Fibroblast of lung (primary cell): ENCODE measurements around the gene SLC4A2. TPM values are rescaled to one million over a fixed set of nuclear protein-coding genes. Genes with fewer than 3 reads are reported as not detected.

Experiments
- DNase-seq, 2 donors: peaks; one replicate each; pipeline versions ENCODE4 v3.0.0 to v3.0.0-alpha.2; 2010; ENCODE audit warnings: low read depth in 2 of 2
- H2AFZ ChIP-seq: 2 replicates; pipeline ENCODE4 v1.5.1; 2012; ENCODE audit warnings: low read length, control low read depth, inconsistent platforms
- H3K27ac ChIP-seq: 2 replicates; pipeline ENCODE4 v1.5.1; 2011; ENCODE audit warnings: low read length, control low read depth; ENCODE audit not compliant: insufficient read depth
- H3K27me3 ChIP-seq: 2 replicates; pipeline ENCODE4 v1.5.1; 2011; ENCODE audit warnings: mild to moderate bottlenecking, low read length; ENCODE audit not compliant: control insufficient read depth, insufficient read depth
- H3K36me3 ChIP-seq: 2 replicates; pipeline ENCODE4 v1.5.1; 2011; ENCODE audit warnings: low read length; ENCODE audit not compliant: control insufficient read depth, insufficient read depth
- H3K4me1 ChIP-seq: 2 replicates; pipeline ENCODE4 v1.5.1; 2011; ENCODE audit warnings: low read length; ENCODE audit not compliant: control insufficient read depth, insufficient read depth; ENCODE audit errors: extremely low read depth
- H3K4me2 ChIP-seq: 2 replicates; pipeline ENCODE4 v1.5.1; 2011; ENCODE audit warnings: low read length, control low read depth; ENCODE audit not compliant: insufficient read depth; ENCODE audit errors: extremely low read depth
- H3K4me3 ChIP-seq, 4 experiments: fragments of 200-600 bp in 1 of 4; sonication (generic) in 1 of 4; replicated peaks in 1 of 4; 2 replicates each; pipeline ENCODE4 v1.5.1; 2011 to 2016; ENCODE audit warnings: low read length in 4 of 4, low read depth in 3 of 4, mild to moderate bottlenecking in 3 of 4, control low read depth in 2 of 4, inconsistent platforms in 1 of 4, mixed read lengths in 1 of 4; ENCODE audit not compliant: insufficient read depth in 1 of 4; ENCODE audit errors: control extremely low read depth in 1 of 4
- H3K79me2 ChIP-seq: 2 replicates; pipeline ENCODE4 v1.5.1; 2012; ENCODE audit warnings: mild to moderate bottlenecking, low read length, inconsistent platforms; ENCODE audit not compliant: control insufficient read depth, insufficient read depth
- H3K9ac ChIP-seq: 2 replicates; pipeline ENCODE4 v1.5.1; 2011; ENCODE audit warnings: mild to moderate bottlenecking, low read length, control low read depth; ENCODE audit not compliant: insufficient read depth
- H3K9me3 ChIP-seq: 2 replicates; pipeline ENCODE4 v1.5.1; 2012; ENCODE audit warnings: low read depth, low read length; ENCODE audit not compliant: control insufficient read depth, insufficient read depth
- H4K20me1 ChIP-seq: 2 replicates; pipeline ENCODE4 v1.5.1; 2011; ENCODE audit warnings: low read length; ENCODE audit not compliant: control insufficient read depth, insufficient read depth; ENCODE audit errors: extremely low read depth
- EZH2 ChIP-seq: IDR thresholded peaks from 2 replicates; pipeline ENCODE4 v1.5.1; 2012; ENCODE audit warnings: low read length, control low read depth, mild to moderate bottlenecking; ENCODE audit errors: missing control alignments
- polyA plus RNA-seq, 2 donors: library from polyadenylated mRNA; depleted of rRNA in 1 of 2; stranded (reverse) in 1 of 2; unstranded in 1 of 2; fragments of >200 nt; gene quantifications; 2 replicates each; pipeline ENCODE4 v1.2.1, GENCODE V29; 2011 to 2012; ENCODE audit warnings: missing spikeins in 1 of 2
- total RNA-seq: library from RNA; depleted of rRNA; stranded (reverse); fragments of >200 nt; gene quantifications from 2 replicates; pipeline ENCODE4 v1.2.1, GENCODE V29; 2014
- TF ChIP-seq, protein P1 (sequence below), 2 donors: IDR thresholded peaks in 1 of 2; conservative IDR thresholded peaks in 1 of 2; 1 replicate in 1 of 2; 2 replicates in 1 of 2; pipeline ENCODE4 v1.5.1; 2011 to 2012; ENCODE audit warnings: low read length in 2 of 2, control low read depth in 1 of 2, inconsistent platforms in 1 of 2, low read depth in 1 of 2, mild to moderate bottlenecking in 1 of 2

SLC4A2 gene
- total and polyA plus RNA-seq, 2 donors (not counting 1 experiment from before 2014, with no cell fraction given): 30.5 to 61.8 TPM

- Histone ChIP-seq H3K79me2 (no peaks in the 10 kb centered on the region), H3K27ac (no peak overlapping the region), H3K9ac (no peak overlapping the region), H3K4me1 (peaks cover 5% of the 10 kb centered on the region), H3K4me2 (no peak overlapping the region), H3K36me3 (peaks cover 30% of the 10 kb centered on the region), H2AFZ (no peak overlapping the region), H3K27me3 (no peaks in the 10 kb centered on the region), H3K4me3 (no peak overlapping the region), H4K20me1 (no peaks in the 10 kb centered on the region), H3K9me3 (no peaks in the 10 kb centered on the region)
- no peak for TF ChIP-seq EZH2
- TF ChIP-seq, protein P1, sequence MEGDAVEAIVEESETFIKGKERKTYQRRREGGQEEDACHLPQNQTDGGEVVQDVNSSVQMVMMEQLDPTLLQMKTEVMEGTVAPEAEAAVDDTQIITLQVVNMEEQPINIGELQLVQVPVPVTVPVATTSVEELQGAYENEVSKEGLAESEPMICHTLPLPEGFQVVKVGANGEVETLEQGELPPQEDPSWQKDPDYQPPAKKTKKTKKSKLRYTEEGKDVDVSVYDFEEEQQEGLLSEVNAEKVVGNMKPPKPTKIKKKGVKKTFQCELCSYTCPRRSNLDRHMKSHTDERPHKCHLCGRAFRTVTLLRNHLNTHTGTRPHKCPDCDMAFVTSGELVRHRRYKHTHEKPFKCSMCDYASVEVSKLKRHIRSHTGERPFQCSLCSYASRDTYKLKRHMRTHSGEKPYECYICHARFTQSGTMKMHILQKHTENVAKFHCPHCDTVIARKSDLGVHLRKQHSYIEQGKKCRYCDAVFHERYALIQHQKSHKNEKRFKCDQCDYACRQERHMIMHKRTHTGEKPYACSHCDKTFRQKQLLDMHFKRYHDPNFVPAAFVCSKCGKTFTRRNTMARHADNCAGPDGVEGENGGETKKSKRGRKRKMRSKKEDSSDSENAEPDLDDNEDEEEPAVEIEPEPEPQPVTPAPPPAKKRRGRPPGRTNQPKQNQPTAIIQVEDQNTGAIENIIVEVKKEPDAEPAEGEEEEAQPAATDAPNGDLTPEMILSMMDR (conservative IDR thresholded peaks at IDR 0.05 in 1 of 2, IDR thresholded peaks at IDR 0.05 in 1 of 2; ENCODE audit: low read depth in 1 of 2, low read length in 2 of 2): no peak
- no peak for DNase-seq
Observed at GRCh38 chr7:151123158-151123821, 63.9 kb downstream of the SLC4A2 start.

DNA sequence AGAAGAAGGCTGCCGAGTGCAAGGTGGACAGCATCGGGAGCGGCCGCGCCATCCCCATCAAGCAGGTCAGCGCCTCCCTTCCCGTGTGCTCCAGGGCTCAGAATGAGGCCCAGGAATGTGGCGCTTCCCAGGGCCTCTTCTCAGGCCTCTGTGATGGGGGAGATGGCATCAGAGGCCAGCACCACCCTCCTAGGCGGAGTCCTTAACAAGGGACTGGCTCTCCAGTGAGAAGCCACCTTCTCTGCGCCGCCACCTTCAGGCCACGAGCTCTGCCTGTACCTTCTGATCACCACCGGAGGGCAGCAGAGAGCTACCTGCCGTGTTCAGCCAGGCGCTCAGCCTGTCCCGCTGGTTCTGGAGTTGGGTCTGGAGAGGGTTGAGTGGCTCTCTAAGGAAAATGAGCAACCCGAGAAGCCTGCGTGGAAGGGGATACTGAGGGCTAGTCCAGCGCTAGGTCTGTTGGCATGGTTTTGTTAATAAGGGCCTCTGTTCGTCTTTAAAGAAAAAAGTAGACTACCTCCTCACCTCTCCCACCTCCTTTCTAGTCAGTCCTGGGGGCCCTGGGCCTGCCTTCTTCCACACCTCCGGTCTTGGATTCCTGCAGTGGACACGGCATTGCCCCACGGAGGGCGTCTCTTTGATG is 64.6 kb downstream of the SLC4A2 start:
- no peak overlapping the region for H3K4me3 ChIP-seq
- no peaks in the 10 kb centered on the region for H3K79me2 ChIP-seq
- H3K9ac ChIP-seq: no peak overlapping the region
- DNase-seq: peak; percentile 64 to 79
- no peaks in the 10 kb centered on the region for H4K20me1 ChIP-seq
- H3K9me3 ChIP-seq: no peaks in the 10 kb centered on the region
- no peak overlapping the region for H3K27ac ChIP-seq
- H3K27me3 ChIP-seq: no peaks in the 10 kb centered on the region
- H3K4me1 ChIP-seq: peaks cover 5% of the 10 kb centered on the region
- H3K36me3 ChIP-seq: peaks cover 27% of the 10 kb centered on the region
- TF ChIP-seq, protein P1 (conservative IDR thresholded peaks at IDR 0.05 in 1 of 2, IDR thresholded peaks at IDR 0.05 in 1 of 2; ENCODE audit: low read depth in 1 of 2, low read length in 2 of 2): peak; percentile 98 to 100
- TF ChIP-seq EZH2: no peak
- no peak overlapping the region for H2AFZ ChIP-seq
- H3K4me2 ChIP-seq: no peak overlapping the region

DNA sequence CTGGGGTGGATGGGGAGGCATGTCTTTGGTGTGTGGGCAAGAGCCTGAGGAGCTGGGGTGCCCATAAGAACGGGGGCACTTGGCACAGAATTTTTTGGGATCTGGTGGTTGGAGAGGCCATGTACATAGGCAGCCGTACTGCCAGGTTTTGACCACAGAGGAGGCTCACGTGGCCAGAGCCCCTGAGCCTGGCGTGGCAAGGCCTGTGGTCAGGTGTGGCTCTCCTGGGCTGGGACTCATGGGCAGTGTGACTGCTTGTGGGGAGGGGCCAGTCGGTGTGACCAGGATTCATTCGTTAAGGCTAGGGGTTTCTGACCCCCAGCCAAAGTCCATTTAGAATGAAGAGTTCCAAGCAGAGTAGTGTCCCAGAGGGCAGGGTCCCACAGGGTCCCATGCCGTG is 65.1 kb downstream of the SLC4A2 start:
- Histone ChIP-seq H3K4me2 (no peak overlapping the region), H2AFZ (no peak overlapping the region), H3K27ac (no peak overlapping the region), H3K4me1 (peaks cover 5% of the 10 kb centered on the region), H3K9ac (no peak overlapping the region), H3K27me3 (no peaks in the 10 kb centered on the region), H3K4me3 (no peak overlapping the region), H3K9me3 (no peaks in the 10 kb centered on the region), H3K36me3 (peaks cover 23% of the 10 kb centered on the region), H3K79me2 (no peaks in the 10 kb centered on the region), H4K20me1 (no peaks in the 10 kb centered on the region)
- DNase-seq: no peak
- TF ChIP-seq, protein P1 (conservative IDR thresholded peaks at IDR 0.05 in 1 of 2, IDR thresholded peaks at IDR 0.05 in 1 of 2; ENCODE audit: low read depth in 1 of 2, low read length in 2 of 2): no peak
- no peak for TF ChIP-seq EZH2
